ENCODE results near the gene LYPD4.

Gene LYPD4

DNA sequence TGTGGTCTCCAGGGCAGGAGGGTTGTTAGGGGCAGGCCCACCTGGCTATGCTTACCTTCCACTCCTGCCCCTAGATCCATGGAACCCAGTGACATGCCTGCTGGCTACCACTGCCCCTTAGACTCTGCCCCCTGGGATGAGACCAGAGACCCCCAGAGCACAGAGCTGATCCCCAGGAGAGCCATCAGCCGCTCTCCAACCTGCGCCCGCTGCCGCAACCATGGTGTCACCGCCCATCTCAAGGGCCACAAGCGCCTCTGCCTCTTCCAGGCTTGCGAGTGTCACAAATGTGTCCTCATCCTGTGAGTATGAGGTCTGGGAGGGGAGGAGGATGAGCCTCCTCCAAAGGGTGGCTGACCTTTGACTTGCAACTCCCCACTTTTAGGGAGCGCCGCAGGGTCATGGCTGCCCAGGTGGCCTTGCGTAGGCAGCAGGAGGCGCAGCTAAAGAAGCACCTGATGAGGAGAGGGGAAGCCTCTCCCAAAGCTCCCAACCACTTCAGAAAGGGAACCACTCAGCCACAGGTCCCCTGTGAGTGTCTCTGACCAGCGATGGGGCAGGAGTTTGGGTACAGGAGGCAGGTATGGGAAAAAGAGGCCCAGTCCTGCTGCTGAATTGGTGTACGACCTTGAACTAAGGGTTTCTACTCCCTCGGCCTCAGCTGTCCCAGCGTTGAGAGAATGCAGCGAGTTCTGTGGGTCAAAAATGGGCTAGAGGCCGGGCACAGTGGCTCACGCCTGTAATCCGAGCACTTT lies 3.0 kb upstream of the LYPD4 start:
- Histone ChIP-seq H3K79me2 (ENCODE audit: insufficient read depth, low read length) (no peaks in the 10 kb centered on the region), H3K9ac (ENCODE audit: low read length) (no peak overlapping the region), H2AFZ (ENCODE audit: low read length) (no peak overlapping the region), H3K27me3 (ENCODE audit: insufficient read depth, low read length) (no peaks in the 10 kb centered on the region; the same call in 1 of the 2 replicates), H3K4me2 (ENCODE audit: low read length) (no peak overlapping the region), H3K4me1 (ENCODE audit: insufficient read depth, low read length, severe bottlenecking) (no peaks in the 10 kb centered on the region), H4K20me1 (ENCODE audit: insufficient read depth, low read length) (no peaks in the 10 kb centered on the region), H3F3A (ENCODE audit: insufficient read depth, low read length) (no peaks in the 10 kb centered on the region), H3K9me2 (ENCODE audit: low read depth, low read length) (no peaks in the 10 kb centered on the region), H3K4me3 (ENCODE audit: low read depth, low read length, poor library complexity, severe bottlenecking) (no peak overlapping the region), H3K36me3 (ENCODE audit: insufficient read depth, low read length) (no peaks in the 10 kb centered on the region), H3K9me3 (ENCODE audit: low read length) (no peaks in the 10 kb centered on the region), H3K27ac (ENCODE audit: low read depth, low read length, poor library complexity, severe bottlenecking) (no peak overlapping the region)
- no peak for TF ChIP-seq EZH2 (IDR thresholded peaks at IDR 0.05; ENCODE audit: borderline replicate concordance, low read length)
- TF ChIP-seq, protein P1, sequence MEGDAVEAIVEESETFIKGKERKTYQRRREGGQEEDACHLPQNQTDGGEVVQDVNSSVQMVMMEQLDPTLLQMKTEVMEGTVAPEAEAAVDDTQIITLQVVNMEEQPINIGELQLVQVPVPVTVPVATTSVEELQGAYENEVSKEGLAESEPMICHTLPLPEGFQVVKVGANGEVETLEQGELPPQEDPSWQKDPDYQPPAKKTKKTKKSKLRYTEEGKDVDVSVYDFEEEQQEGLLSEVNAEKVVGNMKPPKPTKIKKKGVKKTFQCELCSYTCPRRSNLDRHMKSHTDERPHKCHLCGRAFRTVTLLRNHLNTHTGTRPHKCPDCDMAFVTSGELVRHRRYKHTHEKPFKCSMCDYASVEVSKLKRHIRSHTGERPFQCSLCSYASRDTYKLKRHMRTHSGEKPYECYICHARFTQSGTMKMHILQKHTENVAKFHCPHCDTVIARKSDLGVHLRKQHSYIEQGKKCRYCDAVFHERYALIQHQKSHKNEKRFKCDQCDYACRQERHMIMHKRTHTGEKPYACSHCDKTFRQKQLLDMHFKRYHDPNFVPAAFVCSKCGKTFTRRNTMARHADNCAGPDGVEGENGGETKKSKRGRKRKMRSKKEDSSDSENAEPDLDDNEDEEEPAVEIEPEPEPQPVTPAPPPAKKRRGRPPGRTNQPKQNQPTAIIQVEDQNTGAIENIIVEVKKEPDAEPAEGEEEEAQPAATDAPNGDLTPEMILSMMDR (IDR thresholded peaks at IDR 0.05; ENCODE audit: low read length), result no peak

DNA sequence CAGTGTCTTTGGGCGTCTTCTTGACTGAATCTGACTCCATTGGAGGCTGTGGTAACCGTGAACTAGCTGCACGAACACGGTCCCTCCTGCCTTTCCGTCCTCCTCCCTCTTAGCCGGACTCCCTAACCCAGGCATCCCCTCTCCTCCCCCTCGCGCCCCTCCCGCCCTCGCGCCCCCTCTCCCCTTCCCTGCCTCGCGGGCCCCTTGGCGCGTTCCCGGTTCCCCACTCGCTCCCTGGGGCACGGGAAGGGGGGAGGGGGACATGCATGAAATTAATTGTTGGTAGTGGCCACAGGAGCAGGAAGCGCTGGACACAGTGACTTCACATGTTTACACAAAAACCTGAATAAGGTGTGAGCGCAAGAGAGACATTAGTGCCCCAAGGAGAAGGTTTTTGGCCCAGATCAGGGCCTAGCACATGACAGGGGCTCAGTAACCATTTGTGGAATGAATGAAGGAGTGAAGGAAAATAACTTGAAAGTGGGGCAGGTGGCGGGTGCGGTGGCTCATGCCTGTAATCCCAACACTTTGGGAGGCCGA lies 638 bp upstream of the LYPD4 start:
- H3K9me2 ChIP-seq (ENCODE audit: low read depth, low read length), result no peaks in the 10 kb centered on the region
- no peak overlapping the region for H3K4me2 ChIP-seq (ENCODE audit: low read length)
- H3F3A ChIP-seq (ENCODE audit: insufficient read depth, low read length), result no peaks in the 10 kb centered on the region
- no peaks in the 10 kb centered on the region; the same call in none of the 2 replicates for H3K27me3 ChIP-seq (ENCODE audit: insufficient read depth, low read length)
- no peak overlapping the region for H2AFZ ChIP-seq (ENCODE audit: low read length)
- no peaks in the 10 kb centered on the region for H4K20me1 ChIP-seq (ENCODE audit: insufficient read depth, low read length)
- H3K9ac ChIP-seq (ENCODE audit: low read length), result no peak overlapping the region
- no peak overlapping the region for H3K4me3 ChIP-seq (ENCODE audit: low read depth, low read length, poor library complexity, severe bottlenecking)
- H3K27ac ChIP-seq (ENCODE audit: low read depth, low read length, poor library complexity, severe bottlenecking), result no peak overlapping the region
- H3K9me3 ChIP-seq (ENCODE audit: low read length), result no peaks in the 10 kb centered on the region
- H3K79me2 ChIP-seq (ENCODE audit: insufficient read depth, low read length), result no peaks in the 10 kb centered on the region
- TF ChIP-seq, protein P1 (IDR thresholded peaks at IDR 0.05; ENCODE audit: low read length), result no peak
- TF ChIP-seq EZH2 (IDR thresholded peaks at IDR 0.05; ENCODE audit: borderline replicate concordance, low read length), result no peak
- no peaks in the 10 kb centered on the region for H3K4me1 ChIP-seq (ENCODE audit: insufficient read depth, low read length, severe bottlenecking)
- H3K36me3 ChIP-seq (ENCODE audit: insufficient read depth, low read length), result no peaks in the 10 kb centered on the region

DNA sequence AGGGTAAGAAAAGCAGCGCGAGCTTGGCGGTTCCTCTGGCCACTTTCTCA lies 343 bp upstream of the LYPD4 start, which contains the start of gene DMRTC2:
TSS of gene DMRTC2 (plus strand) at position 42 of the 50 bp plus-strand sequence. CDS start 2,387 bp downstream, outside the sequence.
- H3F3A ChIP-seq (ENCODE audit: insufficient read depth, low read length), result no peaks in the 10 kb centered on the region
- H4K20me1 ChIP-seq (ENCODE audit: insufficient read depth, low read length), result no peaks in the 10 kb centered on the region
- H3K4me3 ChIP-seq (ENCODE audit: low read depth, low read length, poor library complexity, severe bottlenecking), result no peak within 1 kb of the TSS

More for the DNA sequence above, 343 bp upstream of the LYPD4 start, which contains the start of gene DMRTC2:
- no peak within 1 kb of the TSS for H3K27ac ChIP-seq (ENCODE audit: low read depth, low read length, poor library complexity, severe bottlenecking)
- no peaks in the 10 kb centered on the region for H3K9me3 ChIP-seq (ENCODE audit: low read length)
- no peaks in the 10 kb centered on the region for H3K9me2 ChIP-seq (ENCODE audit: low read depth, low read length)
- H3K79me2 ChIP-seq (ENCODE audit: insufficient read depth, low read length), result no peaks in the 10 kb centered on the region
- no peaks in the 10 kb centered on the region for H3K36me3 ChIP-seq (ENCODE audit: insufficient read depth, low read length)
- H2AFZ ChIP-seq (ENCODE audit: low read length), result no peak within 1 kb of the TSS
- H3K9ac ChIP-seq (ENCODE audit: low read length), result no peak within 1 kb of the TSS
- H3K27me3 ChIP-seq (ENCODE audit: insufficient read depth, low read length), result no peaks in the 10 kb centered on the region; the same call in none of the 2 replicates
- H3K4me2 ChIP-seq (ENCODE audit: low read length), result no peak within 1 kb of the TSS
- TF ChIP-seq, protein P1 (IDR thresholded peaks at IDR 0.05; ENCODE audit: low read length), result no peak
- TF ChIP-seq EZH2 (IDR thresholded peaks at IDR 0.05; ENCODE audit: borderline replicate concordance, low read length), result no peak
- H3K4me1 ChIP-seq (ENCODE audit: insufficient read depth, low read length, severe bottlenecking), result no peaks in the 10 kb centered on the region

All from OCI-LY1 (cell line).